Measurements from ENCODE around the gene AKAP8.
"Not testable (repeated sequence)": the region's sequence is repeated elsewhere in the genome, so short reads cannot be mapped to it uniquely, and the experiment has no call there.

AKAP8 gene

DNA sequence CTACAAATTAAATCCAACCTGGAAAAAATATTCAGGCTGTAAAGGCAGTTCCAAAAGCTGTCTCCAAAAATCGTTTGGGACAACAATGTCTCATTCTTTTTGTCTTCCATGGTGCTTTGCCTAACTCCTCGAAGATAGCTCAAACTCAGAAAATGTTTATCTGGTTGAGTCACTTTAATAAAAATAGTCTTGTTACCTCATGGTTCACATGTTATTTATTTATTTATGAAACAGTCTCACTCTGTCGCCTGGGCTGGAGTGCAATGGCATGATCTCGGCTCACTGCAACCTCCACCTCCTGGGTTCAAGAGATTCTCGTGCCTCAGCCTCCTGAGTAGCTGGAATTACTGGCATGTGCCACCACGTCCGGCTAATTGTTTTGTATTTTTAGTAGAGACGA lies 42.4 kb downstream of the AKAP8 start:
- peaks cover 8% of the 10 kb centered on the region; the same call in 1 of the 2 replicates for H3K79me2 ChIP-seq (ENCODE audit: insufficient read depth, low read length)
- peaks cover 4% of the 10 kb centered on the region for H3K4me1 ChIP-seq (ENCODE audit: insufficient read depth, low read length, poor library complexity, severe bottlenecking)
- no peak overlapping the region for H3K9ac ChIP-seq (ENCODE audit: low read depth, low read length, poor library complexity, severe bottlenecking)
- H2AFZ ChIP-seq (ENCODE audit: low read length): no peak overlapping the region
- no peaks in the 10 kb centered on the region for H3K9me2 ChIP-seq (replicated peaks; ENCODE audit: low read depth, low read length)
- H4K20me1 ChIP-seq (ENCODE audit: insufficient read depth, low read length, poor library complexity, severe bottlenecking): no peaks in the 10 kb centered on the region
- H3F3A ChIP-seq (ENCODE audit: low read depth): no peaks in the 10 kb centered on the region
- TF ChIP-seq EZH2phosphoT487 (IDR thresholded peaks at IDR 0.05; ENCODE audit: borderline replicate concordance): no peak
- TF ChIP-seq, protein P1, sequence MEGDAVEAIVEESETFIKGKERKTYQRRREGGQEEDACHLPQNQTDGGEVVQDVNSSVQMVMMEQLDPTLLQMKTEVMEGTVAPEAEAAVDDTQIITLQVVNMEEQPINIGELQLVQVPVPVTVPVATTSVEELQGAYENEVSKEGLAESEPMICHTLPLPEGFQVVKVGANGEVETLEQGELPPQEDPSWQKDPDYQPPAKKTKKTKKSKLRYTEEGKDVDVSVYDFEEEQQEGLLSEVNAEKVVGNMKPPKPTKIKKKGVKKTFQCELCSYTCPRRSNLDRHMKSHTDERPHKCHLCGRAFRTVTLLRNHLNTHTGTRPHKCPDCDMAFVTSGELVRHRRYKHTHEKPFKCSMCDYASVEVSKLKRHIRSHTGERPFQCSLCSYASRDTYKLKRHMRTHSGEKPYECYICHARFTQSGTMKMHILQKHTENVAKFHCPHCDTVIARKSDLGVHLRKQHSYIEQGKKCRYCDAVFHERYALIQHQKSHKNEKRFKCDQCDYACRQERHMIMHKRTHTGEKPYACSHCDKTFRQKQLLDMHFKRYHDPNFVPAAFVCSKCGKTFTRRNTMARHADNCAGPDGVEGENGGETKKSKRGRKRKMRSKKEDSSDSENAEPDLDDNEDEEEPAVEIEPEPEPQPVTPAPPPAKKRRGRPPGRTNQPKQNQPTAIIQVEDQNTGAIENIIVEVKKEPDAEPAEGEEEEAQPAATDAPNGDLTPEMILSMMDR (conservative IDR thresholded peaks at IDR 0.05; ENCODE audit: low read length): no peak
- no peak overlapping the region for H3K4me2 ChIP-seq (ENCODE audit: low read depth, low read length, poor library complexity, severe bottlenecking)
- no peaks in the 10 kb centered on the region for H3K36me3 ChIP-seq (ENCODE audit: insufficient read depth, low read length)
- no peaks in the 10 kb centered on the region for H3K9me3 ChIP-seq (ENCODE audit: insufficient read depth, low read depth, low read length)
- no peaks in the 10 kb centered on the region for H3K27me3 ChIP-seq (ENCODE audit: insufficient read depth, low read length, poor library complexity, severe bottlenecking)
- H3K4me3 ChIP-seq (ENCODE audit: low read length, poor library complexity, severe bottlenecking): no peak overlapping the region

DNA sequence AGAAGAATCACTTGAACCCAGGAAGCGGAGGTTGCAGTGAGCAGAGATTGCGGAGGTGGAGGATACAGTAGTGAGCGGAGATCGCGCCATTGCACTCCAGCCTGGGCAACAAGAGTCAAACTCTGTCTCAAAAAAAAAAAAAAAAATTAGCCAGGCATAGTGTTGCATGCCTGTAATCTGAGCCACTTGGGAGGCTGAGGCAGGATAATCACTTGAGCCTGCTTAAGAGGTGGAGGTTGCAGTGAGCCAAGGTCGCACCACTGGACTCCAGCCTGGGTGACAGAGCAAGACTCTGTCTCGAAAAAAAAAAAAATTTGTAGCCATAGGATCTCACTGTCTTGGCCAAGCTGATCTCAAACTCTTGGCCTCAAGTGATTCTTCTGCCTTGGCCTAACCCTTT lies 43.6 kb downstream of the AKAP8 start:
- not testable (repeated sequence) for H3K9me2 ChIP-seq (replicated peaks; ENCODE audit: low read depth, low read length); H4K20me1 ChIP-seq (ENCODE audit: insufficient read depth, low read length, poor library complexity, severe bottlenecking); H2AFZ ChIP-seq (ENCODE audit: low read length); H3K9me3 ChIP-seq (ENCODE audit: insufficient read depth, low read depth, low read length); H3F3A ChIP-seq (ENCODE audit: low read depth); H3K4me3 ChIP-seq (ENCODE audit: low read length, poor library complexity, severe bottlenecking); H3K4me1 ChIP-seq (ENCODE audit: insufficient read depth, low read length, poor library complexity, severe bottlenecking); H3K4me2 ChIP-seq (ENCODE audit: low read depth, low read length, poor library complexity, severe bottlenecking); H3K9ac ChIP-seq (ENCODE audit: low read depth, low read length, poor library complexity, severe bottlenecking); H3K27me3 ChIP-seq (ENCODE audit: insufficient read depth, low read length, poor library complexity, severe bottlenecking); H3K36me3 ChIP-seq (ENCODE audit: insufficient read depth, low read length)
- H3K79me2 ChIP-seq (ENCODE audit: insufficient read depth, low read length): peaks cover 15% of the 10 kb centered on the region

DNA sequence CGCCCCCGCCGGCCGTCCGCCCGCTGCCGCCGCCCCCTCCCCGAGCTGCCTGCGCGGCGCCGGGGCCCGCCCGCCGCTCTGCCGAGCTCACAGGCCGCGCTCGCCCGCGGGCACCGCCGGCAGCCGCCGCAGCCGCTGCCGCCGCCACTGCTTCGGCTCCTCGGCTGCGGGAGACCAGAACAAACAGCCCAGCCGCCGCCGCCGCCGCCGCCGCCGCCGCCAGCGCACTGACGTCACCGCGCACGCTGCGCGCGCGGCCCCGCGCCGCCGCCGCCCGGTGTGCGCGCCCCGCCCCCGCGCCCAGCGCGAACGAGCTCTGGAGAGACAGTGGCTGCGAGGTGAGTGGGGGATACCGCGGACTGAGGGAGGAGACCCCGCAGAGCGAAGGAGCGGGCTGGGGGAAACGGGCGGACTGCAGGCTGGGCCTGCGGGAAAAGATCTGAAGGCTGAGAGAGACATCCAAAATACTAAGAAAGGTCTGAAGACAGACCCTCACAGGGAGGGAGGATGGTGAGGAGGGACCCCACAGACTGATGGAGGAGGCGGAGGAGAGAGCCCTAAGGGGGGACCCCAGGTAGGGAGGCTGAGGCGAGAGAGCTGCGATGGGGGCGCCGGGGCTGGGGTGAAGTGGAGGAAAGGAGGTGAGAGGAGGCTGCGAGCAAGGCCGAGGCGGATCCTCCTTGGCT lies 47.1 kb downstream of the AKAP8 start, which contains the start of gene BRD4:
TSS of gene BRD4 (minus strand) at position 229 of the 686 bp plus-strand sequence. CDS start 59,440 bp downstream, outside the sequence.
- Histone ChIP-seq H3K9me3 (ENCODE audit: insufficient read depth, low read depth, low read length) (no peaks in the 10 kb centered on the region), H4K20me1 (ENCODE audit: insufficient read depth, low read length, poor library complexity, severe bottlenecking) (peaks cover 40% of the 10 kb centered on the region), H3K36me3 (ENCODE audit: insufficient read depth, low read length) (no peaks in the 10 kb centered on the region), H2AFZ (ENCODE audit: low read length) (peak within 1 kb of the TSS; percentile 94), H3F3A (ENCODE audit: low read depth) (no peaks in the 10 kb centered on the region), H3K9me2 (replicated peaks; ENCODE audit: low read depth, low read length) (no peaks in the 10 kb centered on the region), H3K4me1 (ENCODE audit: insufficient read depth, low read length, poor library complexity, severe bottlenecking) (peaks cover 27% of the 10 kb centered on the region), H3K27me3 (ENCODE audit: insufficient read depth, low read length, poor library complexity, severe bottlenecking) (no peaks in the 10 kb centered on the region), H3K4me3 (ENCODE audit: low read length, poor library complexity, severe bottlenecking) (peak within 1 kb of the TSS; percentile 83), H3K79me2 (ENCODE audit: insufficient read depth, low read length) (peaks cover 51% of the 10 kb centered on the region), H3K9ac (ENCODE audit: low read depth, low read length, poor library complexity, severe bottlenecking) (peak within 1 kb of the TSS; percentile 83), H3K4me2 (ENCODE audit: low read depth, low read length, poor library complexity, severe bottlenecking) (peak within 1 kb of the TSS; percentile 95)
- TF ChIP-seq EZH2phosphoT487 (IDR thresholded peaks at IDR 0.05; ENCODE audit: borderline replicate concordance): no peak
- TF ChIP-seq, protein P1 (conservative IDR thresholded peaks at IDR 0.05; ENCODE audit: low read length): no peak

Measured in Loucy (cell line).